ENCODE results near the gene VPS50.

- TF ChIP-seq GATA2 (IDR thresholded peaks at IDR 0.05; ENCODE audit: low read depth, low read length) (no peak), GATA3 (IDR thresholded peaks at IDR 0.05; ENCODE audit: low read depth, low read length) (no peak)
Observed at GRCh38 chr7:93239824-93240223, 7.7 kb downstream of the VPS50 start.

All from SH-SY5Y (cell line).